Stimulated activated CD4-positive, alpha-beta T cell treated with anti-CD3 and anti-CD28 coated beads, TNF-alpha, amount 100 ng/mL, for 4 hours (primary cell): ENCODE measurements around the gene CEP126.
A peak's percentile ranks its signal among the peaks of the same experiment; 100 is the strongest.

Experiments used
- DNase-seq, 3 experiments: peaks; one replicate each; pipeline ENCODE4 v3.0.0-alpha.2; 2020; ENCODE audit warnings: low read depth in 3 of 3

The CEP126 gene

GRCh38 chr11:102010776-102011494, 96.1 kb downstream of the CEP126 start:
- no peak for DNase-seq

GRCh38 chr11:102012946-102013345, 98.1 kb downstream of the CEP126 start:
- no peak for DNase-seq

GRCh38 chr11:102014756-102015155, 99.9 kb downstream of the CEP126 start:
- no peak for DNase-seq

- DNase-seq: no peak
Measured at GRCh38 chr11:102017026-102017425, 102.2 kb downstream of the CEP126 start.

GRCh38 chr11:102026217-102026616, 111.4 kb downstream of the CEP126 start:
- no peak for DNase-seq

- no peak for DNase-seq
Measured at GRCh38 chr11:102026959-102027358, 112.1 kb downstream of the CEP126 start.

- DNase-seq: no peak
Measured at GRCh38 chr11:102036757-102037156, 121.9 kb downstream of the CEP126 start.

- no peak for DNase-seq
Measured at GRCh38 chr11:102046841-102047240, 132.0 kb downstream of the CEP126 start.

GRCh38 chr11:102047305-102047924, 132.6 kb downstream of the CEP126 start, which contains the start of gene CFAP300:
Gene CFAP300, plus strand, starts transcription at chr11:102047437. Its CDS starts 34 bp downstream, at chr11:102047471.
- peak; percentile 0 to 21 (median 16) for DNase-seq
